Loucy (cell line): ENCODE data around the gene SFT2D3.

Experiments used
- H2AFZ ChIP-seq: fragments of 200-600 bp; sonication (generic); 2 replicates; pipeline ENCODE4 v1.6.0; 2016; ENCODE audit warnings: antibody characterized with exemption, mild to moderate bottlenecking, low read length, moderate library complexity
- H3F3A ChIP-seq: fragments of 200-600 bp; 2 replicates; pipeline ENCODE4 v1.6.0; 2016; ENCODE audit warnings: antibody characterized with exemption, low read depth, mild to moderate bottlenecking
- H3K27me3 ChIP-seq: fragments of 200-600 bp; sonication (generic); 2 replicates; pipeline ENCODE4 v1.6.1; 2014; ENCODE audit warnings: low read length, mild to moderate bottlenecking; ENCODE audit not compliant: insufficient read depth, poor library complexity, severe bottlenecking
- H3K36me3 ChIP-seq: fragments of 200-600 bp; sonication (generic); 2 replicates; pipeline ENCODE4 v1.6.1; 2016; ENCODE audit warnings: low read length; ENCODE audit not compliant: insufficient read depth
- H3K4me1 ChIP-seq: fragments of 200-600 bp; sonication (generic); 2 replicates; pipeline ENCODE4 v1.5.1; 2014; ENCODE audit warnings: low read length, mild to moderate bottlenecking; ENCODE audit not compliant: insufficient read depth, poor library complexity, severe bottlenecking
- H3K4me2 ChIP-seq: fragments of 200-600 bp; sonication (generic); 2 replicates; pipeline ENCODE4 v1.6.0; 2014; ENCODE audit warnings: antibody characterized with exemption, low read length, low read depth, mild to moderate bottlenecking; ENCODE audit not compliant: poor library complexity, severe bottlenecking
- H3K4me3 ChIP-seq: fragments of 200-600 bp; sonication (generic); 2 replicates; pipeline ENCODE4 v1.5.1; 2014; ENCODE audit warnings: low read length, mild to moderate bottlenecking, mixed read lengths; ENCODE audit not compliant: poor library complexity, severe bottlenecking
- H3K79me2 ChIP-seq: fragments of 200-600 bp; sonication (generic); 2 replicates; pipeline ENCODE4 v1.6.1; 2014; ENCODE audit warnings: low read length; ENCODE audit not compliant: insufficient read depth
- H3K9ac ChIP-seq: fragments of 200-600 bp; sonication (generic); 2 replicates; pipeline ENCODE4 v1.6.0; 2014; ENCODE audit warnings: mild to moderate bottlenecking, low read depth, low read length, moderate library complexity; ENCODE audit not compliant: poor library complexity, severe bottlenecking
- H3K9me2 ChIP-seq: fragments of 200-600 bp; sonication (generic); replicated peaks from 2 replicates; pipeline ENCODE4 v1.6.1; 2016; ENCODE audit warnings: low read depth, low read length, mixed read lengths
- H3K9me3 ChIP-seq: fragments of 200-600 bp; sonication (generic); 2 replicates; pipeline ENCODE4 v1.6.1; 2014; ENCODE audit warnings: mild to moderate bottlenecking, antibody characterized with exemption, low read length, low read depth; ENCODE audit not compliant: insufficient read depth
- H4K20me1 ChIP-seq: fragments of 200-600 bp; sonication (generic); 2 replicates; pipeline ENCODE4 v1.6.0; 2014; ENCODE audit warnings: antibody characterized with exemption, low read length, mild to moderate bottlenecking; ENCODE audit not compliant: insufficient read depth, poor library complexity, severe bottlenecking
- CTCF ChIP-seq: fragments of 200-600 bp; sonication (generic); conservative IDR thresholded peaks from 2 replicates; pipeline ENCODE4 v1.5.1; 2014; ENCODE audit warnings: mild to moderate bottlenecking, antibody characterized with exemption, low read length
- EZH2phosphoT487 ChIP-seq: fragments of 200-600 bp; IDR thresholded peaks from 2 replicates; pipeline ENCODE4 v1.6.1; 2018; ENCODE audit warnings: antibody characterized with exemption, mild to moderate bottlenecking, moderate library complexity, borderline replicate concordance

SFT2D3 gene

GRCh38 chr2:127733816-127734537, 32.7 kb downstream of the SFT2D3 start:
- TF ChIP-seq EZH2phosphoT487 (no peak), CTCF (no peak)
- H3K27me3 ChIP-seq: no peaks in the 10 kb centered on the region
- H3K4me2 ChIP-seq: no peak overlapping the region
- H3K4me1 ChIP-seq: no peaks in the 10 kb centered on the region
- 0 out of 2 replicates have a peak, but pooled peaks cover 4% of the 10 kb centered on the region for H3K36me3 ChIP-seq
- H2AFZ ChIP-seq: no peak overlapping the region
- no peaks in the 10 kb centered on the region for H3K79me2 ChIP-seq
- H3K9ac ChIP-seq: no peak overlapping the region
- H4K20me1 ChIP-seq: no peaks in the 10 kb centered on the region
- no peaks in the 10 kb centered on the region for H3F3A ChIP-seq
- no peaks in the 10 kb centered on the region for H3K9me2 ChIP-seq
- no peaks in the 10 kb centered on the region for H3K9me3 ChIP-seq
- H3K4me3 ChIP-seq: no peak overlapping the region

DNA sequence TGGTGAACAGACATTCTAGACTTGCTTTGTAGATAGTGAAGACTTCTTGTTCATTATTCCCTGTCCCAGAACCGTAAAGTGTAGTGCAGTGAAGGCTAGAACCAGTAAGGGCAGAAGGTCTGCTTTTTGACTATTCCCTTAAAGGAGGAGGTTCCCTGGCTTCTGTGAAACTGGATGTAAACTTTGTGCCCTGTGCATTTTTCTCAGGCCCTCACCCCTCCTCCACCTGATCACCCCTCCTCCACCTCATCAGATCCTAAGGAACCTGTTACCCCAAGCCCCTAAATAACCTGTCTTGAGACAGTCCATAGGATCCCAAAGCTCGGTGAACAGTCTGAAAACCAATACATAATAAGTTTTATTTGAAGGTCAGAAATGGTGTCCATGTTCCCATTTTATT, 33.7 kb downstream of the SFT2D3 start:
- TF ChIP-seq CTCF (no peak), EZH2phosphoT487 (no peak)
- Histone ChIP-seq H3K4me1 (no peaks in the 10 kb centered on the region), H3K4me2 (no peak overlapping the region), H4K20me1 (no peaks in the 10 kb centered on the region), H2AFZ (no peak overlapping the region), H3K36me3 (0 out of 2 replicates have a peak, but pooled peaks cover 10% of the 10 kb centered on the region), H3K27me3 (no peaks in the 10 kb centered on the region), H3K4me3 (no peak overlapping the region), H3K79me2 (no peaks in the 10 kb centered on the region), H3K9me3 (no peaks in the 10 kb centered on the region), H3K9me2 (no peaks in the 10 kb centered on the region), H3K9ac (no peak overlapping the region), H3F3A (no peaks in the 10 kb centered on the region)

DNA sequence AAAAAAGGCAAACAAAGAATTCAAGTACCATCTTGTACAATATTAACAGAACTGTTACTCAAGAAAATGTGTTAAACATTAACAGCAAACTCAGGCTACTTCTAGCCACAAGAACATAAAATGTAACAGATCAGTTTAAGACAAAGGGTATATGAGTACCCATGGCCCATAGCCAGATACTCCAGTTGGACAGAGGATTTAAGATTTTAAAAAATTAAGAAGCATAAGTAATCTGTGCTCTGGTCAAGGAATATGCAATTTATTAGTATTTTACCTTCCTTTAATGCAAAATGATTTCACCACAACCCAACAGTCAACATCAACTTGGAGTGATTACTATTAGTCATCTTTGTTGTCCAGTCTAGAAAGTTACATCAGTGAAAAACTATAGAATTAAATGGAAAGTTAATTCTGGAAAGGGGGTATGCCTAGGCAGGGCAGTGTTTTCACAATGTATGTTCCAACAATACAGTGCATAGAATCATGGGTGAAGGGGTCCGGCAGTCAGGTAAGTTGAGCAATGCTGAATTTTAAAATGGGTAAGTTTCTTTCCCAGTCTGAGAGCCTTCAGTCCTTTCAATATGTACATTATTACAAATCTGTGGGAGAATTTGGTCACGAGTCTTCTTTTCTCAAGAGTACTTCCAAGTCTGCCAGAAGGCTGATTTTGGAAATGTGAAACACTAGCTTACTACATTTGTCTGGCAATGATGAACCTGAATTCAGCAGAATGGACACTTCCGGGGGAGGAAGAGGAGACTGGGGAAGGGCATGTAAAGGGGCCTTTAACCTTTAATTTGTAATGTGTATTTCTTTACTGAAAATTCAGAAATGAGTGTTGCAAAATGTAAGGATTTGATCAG, 34.5 kb downstream of the SFT2D3 start:
- no peaks in the 10 kb centered on the region for H3K79me2 ChIP-seq
- no peak overlapping the region for H3K9ac ChIP-seq
- no peaks in the 10 kb centered on the region for H4K20me1 ChIP-seq
- no peaks in the 10 kb centered on the region for H3K9me2 ChIP-seq
- no peaks in the 10 kb centered on the region for H3K4me1 ChIP-seq
- H3K9me3 ChIP-seq: no peaks in the 10 kb centered on the region
- no peak overlapping the region for H3K4me2 ChIP-seq
- H3F3A ChIP-seq: no peaks in the 10 kb centered on the region
- H3K36me3 ChIP-seq: 0 out of 2 replicates have a peak, but pooled peaks cover 10% of the 10 kb centered on the region
- H3K27me3 ChIP-seq: no peaks in the 10 kb centered on the region
- TF ChIP-seq CTCF: no peak
- no peak overlapping the region for H2AFZ ChIP-seq
- no peak overlapping the region for H3K4me3 ChIP-seq
